ENCODE measurements around the gene RPP30. TPM values are rescaled to one million over a fixed set of nuclear protein-coding genes. Genes with fewer than 3 reads are reported as not detected.

Gene RPP30
- total RNA-seq: 85.6 TPM

DNA sequence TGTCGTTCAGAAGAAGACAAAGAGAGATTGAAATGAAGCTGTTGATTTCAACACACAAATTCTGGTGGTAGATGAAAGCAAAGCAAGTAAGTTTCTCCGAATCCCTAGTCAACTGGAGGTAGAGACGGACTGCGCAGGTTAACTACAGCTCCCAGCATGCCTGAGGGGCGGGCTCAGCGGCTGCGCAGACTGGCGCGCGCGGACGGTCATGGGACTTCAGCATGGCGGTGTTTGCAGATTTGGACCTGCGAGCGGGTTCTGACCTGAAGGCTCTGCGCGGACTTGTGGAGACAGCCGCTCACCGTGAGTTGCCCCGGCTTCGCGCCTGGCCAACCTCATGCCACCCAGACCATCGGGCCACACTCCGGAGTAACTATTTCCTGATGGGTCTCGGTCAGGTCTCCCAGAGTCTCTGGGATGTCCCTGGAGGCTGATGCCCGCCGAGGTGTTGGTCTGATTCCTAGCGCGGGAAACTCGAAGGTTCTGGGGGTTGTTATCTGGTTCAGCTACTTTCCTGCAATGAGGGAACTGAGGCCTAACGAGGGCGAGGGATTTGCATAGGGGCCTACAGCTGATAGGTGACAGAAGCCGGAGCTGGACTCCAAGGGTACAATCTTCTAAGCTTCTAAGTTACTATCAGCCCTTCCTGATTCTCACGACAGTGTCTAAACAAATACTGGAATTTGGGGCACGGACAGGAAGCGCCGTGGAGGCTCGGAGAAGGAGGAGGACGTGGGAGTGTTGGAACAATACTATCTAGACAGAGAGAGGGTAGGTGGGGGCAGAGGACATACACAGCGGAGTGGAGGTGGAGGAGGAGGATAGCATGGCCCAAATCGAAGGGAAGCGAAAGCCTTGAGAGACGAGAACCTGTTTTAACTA lies at the start of gene RPP30:
TSS of gene RPP30 (plus strand) at position 209 of the 882 bp plus-strand sequence. CDS start at position 222, 13 bp downstream.
- peak; percentile 85 for DNase-seq

DNA sequence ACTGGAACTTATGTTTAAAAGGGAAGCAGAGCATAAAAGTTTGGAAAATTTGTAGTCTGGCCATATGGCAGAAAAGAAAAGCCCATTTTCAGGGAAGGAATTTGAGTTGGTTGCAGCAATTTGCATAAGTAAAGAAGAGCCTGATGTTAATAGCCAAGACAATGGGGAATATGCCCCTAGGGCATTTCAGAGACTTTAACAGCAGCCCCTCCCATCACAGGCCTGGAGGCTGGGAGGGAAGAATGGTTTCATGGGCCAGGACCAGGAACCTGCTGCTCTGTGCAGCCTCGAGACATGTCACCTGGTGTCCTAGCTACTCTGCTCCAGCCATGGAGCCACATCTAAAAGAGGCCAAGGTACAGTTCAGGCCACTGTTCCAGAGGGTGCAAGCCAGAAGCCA lies 49.3 kb upstream of the RPP30 start:
- no peak for DNase-seq

DNA sequence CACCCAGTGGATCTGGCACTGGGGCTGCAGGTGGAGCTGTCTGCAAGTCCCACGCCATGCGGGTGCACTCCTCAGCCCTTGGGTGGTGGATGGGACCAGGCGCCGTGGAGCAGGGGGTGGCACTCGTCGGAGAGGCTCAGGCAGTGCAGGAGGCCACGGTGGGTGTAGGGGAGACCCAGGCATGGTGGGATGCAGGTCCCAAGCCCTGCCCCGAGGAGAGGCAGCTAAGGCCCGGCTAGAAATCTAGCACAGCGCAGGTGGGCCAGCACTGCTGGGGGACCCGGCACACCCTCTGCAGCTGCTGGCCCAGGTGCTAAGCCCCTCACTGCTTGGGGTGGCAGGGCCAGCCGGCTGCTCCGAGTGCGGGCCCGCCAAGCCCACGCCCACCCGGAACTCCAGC lies 39.7 kb upstream of the RPP30 start:
- DNase-seq: no peak

DNA sequence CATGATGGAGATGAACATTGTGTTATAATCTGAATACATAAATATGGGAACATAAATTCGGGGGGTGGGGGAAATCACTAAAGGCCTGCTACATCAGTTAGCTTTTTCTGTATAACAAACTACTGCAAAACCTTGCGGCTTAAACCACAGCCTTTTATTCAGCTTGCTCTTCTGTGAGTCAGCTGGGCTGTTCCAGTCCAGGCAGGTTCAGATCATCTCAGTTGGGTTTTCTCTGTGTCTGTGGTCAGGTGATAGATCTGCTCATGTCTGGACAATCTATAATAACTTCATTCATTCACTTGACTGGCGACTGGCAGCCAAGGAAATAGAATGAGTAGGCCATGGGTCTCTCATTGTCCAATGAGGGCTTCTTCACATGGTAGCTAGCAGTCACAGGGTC lies 37.4 kb upstream of the RPP30 start:
- no peak for DNase-seq

DNA sequence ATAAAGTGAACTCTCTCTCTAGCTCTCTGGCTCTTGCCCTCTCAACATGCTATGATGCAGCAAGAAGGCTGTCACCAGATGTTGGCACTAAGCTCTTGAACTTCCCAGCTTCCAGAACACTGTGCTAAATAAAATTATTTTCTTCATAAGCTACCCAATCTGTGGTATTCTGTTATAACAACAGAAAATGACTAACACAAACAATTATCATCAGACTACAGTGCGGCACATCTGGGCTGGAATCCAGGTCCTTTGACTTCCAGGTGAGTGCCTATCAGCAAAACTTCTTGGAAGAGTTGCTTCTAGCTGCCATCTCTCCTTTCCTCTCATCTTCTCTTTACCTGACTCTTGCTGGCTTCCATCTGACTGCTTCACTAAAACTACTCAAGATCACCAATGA lies 34.3 kb upstream of the RPP30 start:
- no peak for DNase-seq

DNA sequence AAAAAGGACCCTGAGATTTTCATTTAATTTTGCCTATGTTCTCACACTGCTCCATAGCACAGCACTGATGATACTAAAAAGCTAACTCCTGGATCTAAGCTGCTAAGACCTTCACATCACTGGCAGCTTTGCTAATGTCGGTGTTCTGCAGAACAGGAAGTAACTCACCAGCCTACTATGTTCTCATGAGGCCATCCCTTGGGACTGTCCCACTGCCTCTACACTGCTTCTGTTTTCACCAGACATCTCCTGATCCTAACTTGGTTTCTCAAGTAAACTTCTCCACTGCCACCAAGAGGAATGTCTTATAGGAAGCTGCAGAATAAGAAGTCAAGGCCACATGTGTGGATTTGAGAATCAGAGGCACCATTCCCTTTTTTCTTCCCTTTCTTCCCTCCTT lies 29.0 kb upstream of the RPP30 start:
- DNase-seq: no peak

DNA sequence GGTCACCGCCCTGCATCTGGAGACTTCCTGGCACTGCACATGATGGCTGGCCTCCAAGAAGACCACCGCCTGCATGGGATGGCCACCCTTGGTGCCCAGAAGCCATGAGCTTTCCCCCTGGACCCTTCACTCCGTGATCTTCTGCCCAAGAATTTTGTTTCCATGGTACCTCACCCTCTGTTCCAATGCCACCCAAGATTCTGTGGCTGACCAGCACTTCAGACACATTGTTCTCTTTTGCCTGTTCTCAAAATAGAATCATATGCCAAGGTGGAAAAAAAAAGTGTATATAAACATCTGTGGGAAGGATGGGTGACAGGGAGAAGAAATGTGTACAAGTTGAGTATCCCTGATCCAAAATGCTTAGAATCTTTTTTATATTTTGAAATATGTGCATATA lies 26.0 kb upstream of the RPP30 start:
- no peak for DNase-seq

DNA sequence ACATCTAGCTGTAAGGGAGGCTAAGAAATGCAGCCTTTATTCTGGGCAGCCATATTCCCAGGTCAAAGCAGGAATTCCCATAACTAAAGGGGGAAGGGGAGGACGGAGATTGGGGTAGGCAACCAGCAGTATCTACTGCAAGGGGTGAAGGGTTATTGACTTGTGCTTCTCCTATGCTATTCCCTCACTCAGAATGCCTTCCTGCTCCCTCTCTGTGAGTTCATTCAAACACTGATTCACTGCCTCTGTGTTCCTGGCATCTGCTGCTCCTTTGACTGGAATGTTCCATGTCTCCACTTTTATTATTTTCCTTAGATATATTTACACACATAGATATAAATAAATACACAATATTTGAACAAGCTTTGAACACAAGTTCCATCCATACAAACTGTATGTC lies 25.0 kb upstream of the RPP30 start:
- DNase-seq: no peak

DNA sequence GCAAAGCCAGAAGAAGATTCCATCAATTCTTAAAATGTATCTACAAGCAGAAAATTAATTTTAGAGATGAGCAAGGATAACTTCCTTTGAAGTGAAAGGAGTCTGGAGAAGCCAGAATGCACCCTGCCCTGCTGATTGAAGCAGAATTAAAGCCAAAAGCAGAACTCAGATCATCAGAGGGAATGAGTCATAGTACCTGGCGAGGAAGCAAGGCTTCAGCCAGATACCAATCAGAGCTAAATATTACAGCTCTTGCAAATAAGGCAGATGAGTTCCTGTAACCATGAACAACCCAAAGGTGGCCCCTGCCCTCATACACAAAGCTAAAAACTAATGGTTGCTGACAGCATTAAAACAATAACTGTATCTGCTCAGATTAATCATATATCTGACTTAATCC lies 24.3 kb upstream of the RPP30 start:
- DNase-seq: no peak

DNA sequence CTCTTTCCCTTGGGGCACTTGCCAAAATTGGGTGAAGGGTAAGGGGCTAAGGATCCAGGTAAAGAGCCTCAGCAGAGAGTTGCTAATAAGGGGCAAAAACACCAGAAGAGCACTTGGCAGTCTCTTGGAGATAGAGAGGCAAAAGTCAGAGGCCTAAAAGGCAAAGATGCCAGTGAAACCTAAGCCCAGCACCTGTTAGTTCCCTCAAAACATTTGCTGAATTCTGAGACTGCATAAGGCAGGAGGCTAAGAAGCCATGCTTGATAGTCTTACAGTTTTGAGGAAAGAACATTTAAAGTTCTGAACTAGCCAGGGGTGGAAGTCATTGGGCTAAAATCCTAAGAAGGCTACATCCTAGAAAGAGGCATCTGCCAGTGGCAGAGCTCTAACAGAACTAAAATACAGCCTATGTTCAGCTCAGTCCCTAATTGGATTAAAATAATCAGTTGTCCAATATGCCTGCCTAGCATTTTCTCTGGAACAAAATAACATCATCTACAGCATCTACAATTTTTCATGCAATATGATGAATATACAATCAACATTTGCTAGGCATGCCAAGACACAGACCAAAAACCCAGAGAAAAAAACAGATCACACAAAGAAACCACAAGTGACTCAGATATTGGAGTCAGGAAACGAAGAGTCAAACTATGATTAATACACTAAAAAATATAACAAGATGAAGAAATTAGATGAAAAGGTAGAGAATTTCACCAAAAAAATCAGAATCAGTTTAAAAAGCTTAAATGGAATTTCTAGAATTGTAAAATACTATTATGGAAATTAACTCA lies 21.6 kb upstream of the RPP30 start:
- DNase-seq: no peak

DNA sequence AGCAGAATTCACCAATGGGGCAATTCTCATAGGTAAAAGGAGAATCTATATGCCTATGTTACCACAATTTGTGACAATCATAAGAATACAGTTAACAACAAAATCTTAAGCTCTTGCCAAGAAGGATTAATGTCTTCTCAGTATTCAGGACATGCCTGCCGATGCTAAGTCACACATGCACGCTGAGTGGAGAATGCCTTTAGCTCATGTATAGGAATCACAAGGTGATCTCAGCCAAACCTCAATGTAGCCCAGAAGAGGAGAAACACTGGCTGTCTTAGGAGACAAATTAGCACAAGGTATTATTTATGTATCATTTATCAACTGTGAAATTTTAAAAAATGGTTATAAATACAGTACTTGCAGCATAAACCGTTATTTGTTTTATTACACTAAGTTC lies 16.6 kb upstream of the RPP30 start:
- no peak for DNase-seq

DNA sequence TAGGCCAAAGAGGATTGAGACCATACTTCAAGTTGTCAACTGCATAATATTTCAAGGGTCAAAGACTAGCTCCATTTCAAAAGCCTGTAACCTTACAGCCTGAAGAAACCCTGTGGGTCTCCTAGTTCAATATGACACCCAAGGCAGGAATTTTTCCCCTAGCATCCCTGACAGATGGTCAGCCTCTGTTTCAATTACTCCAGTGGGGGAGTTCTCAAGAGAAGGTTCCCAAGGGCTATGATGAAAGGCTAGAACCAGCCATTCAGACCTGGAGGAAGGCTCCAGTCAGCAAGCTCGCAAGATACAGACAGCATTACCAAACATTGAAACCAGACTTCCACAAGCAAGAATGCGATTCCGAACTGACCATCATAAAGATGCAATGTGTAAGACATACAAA lies 15.5 kb upstream of the RPP30 start:
- DNase-seq: no peak

DNA sequence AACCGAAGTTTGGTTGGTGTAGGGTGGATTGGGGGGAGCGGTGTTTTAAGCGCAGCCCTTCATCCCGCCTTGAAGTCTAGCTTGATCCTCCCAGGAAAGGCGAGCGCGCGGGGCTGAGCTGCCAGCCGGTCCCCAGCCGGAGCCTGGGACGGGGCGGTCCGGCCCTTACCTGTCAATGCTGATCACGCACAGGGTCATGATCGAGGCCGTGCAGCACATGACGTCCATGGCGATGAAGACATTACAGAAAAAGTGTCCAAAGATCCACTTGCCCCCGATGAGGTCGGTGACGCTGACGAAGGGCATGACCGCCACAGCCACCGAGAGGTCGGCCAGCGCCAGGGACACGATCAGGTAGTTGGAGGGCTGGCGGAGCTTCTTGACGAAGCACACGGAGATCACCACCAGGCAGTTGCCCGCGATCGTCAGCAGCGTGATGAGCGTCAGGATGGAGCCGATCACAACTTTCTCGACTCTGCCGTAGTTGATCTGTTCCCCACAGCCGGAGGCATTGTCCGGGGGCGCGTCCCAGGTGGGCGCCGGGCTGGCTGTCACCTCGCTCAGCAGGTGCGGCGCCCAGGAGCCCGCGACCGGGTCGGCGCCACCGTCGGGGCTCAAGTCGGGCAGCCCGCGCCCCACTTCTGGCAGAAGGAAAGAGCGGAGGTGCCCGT lies 14.7 kb upstream of the RPP30 start:
- no peak for DNase-seq

DNA sequence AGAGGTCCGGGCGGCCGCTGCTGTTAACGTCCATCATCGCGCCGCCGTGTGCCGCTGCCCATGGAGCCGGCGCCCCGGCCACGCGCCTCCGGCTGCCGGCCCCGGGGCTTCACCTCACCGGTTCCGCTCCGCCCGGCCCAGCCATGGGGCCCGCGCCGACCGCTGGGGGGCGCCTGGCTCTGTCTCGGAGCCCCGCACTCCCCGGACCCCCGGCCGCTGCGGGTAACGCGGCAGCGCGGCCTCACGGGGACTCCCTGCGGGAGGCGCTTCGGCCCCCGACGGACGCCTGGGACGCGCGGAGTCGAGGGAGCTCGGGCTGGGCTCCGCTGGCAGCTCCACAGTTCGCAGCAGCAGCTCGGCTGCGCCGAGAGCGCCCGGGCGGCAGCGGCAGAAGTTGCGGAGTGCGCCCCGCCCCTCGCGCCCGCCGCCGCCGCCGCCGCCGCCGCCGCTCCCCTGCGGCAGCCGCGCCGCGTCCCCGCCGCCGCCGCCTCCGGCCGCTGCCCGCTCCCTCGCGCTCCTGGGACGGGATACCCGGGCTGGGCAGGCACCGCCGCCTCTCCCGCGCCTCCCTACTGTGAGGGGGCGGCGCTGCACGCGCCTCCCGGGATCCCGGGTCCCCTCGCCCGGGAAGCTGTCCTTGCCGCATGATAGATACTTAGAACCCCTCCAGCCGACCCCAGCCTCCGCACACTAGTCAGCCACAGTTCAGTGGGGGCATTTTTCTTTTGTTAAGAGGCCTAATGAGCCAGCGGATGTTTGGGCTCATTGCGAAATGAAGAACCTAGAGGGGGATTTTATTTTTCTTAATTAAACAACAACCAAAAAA lies 13.9 kb upstream of the RPP30 start, which contains the start of gene HTR7:
TSS of gene HTR7 (minus strand) at position 405 of the 826 bp plus-strand sequence. CDS start at position 37, 368 bp downstream.
- peak; percentile 34 for DNase-seq

DNA sequence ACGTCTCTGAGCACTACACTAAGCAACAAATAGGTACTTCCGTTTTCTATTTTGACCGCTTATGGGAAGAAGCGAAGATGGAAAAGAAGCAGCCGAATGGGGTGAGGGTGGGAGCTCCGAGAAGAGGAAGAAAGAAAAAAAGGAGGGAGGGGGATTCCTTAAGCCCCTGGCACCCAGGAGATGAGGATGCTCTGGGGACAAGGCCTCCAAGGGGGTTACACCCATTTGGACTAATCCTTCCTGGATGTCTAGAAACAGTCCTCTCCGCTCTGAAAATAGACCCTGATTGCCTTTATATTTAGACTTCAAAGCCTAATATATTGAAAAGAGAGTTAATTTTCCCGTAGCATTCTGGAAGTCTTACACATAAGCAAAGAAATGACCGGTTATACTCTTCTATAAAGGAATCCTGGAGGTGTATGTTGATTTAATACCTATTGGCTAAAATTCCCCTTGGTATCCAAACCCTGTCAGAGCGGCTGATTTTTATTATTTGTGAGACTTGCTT lies 13.3 kb upstream of the RPP30 start:
- no peak for DNase-seq

DNA sequence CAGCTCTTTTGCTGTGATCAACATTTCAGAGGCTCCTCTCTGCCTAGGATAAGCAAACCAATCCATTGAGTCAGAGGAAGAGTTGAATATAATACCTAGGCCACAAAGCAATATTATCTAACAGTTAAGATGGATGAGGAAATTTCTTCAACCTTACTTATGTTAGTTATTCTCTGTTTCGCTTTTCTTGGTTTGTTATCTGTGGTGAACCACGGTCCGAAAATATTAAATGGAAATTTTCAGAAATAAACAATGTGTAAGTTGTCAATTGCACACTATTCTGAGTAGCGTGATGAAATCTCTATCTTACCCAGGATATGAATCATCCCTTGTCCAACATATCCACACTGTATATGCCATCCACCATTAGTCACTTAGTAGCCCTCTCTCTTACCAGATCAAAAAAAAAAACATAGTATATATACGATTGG lies 12.4 kb upstream of the RPP30 start:
- no peak for DNase-seq

DNA sequence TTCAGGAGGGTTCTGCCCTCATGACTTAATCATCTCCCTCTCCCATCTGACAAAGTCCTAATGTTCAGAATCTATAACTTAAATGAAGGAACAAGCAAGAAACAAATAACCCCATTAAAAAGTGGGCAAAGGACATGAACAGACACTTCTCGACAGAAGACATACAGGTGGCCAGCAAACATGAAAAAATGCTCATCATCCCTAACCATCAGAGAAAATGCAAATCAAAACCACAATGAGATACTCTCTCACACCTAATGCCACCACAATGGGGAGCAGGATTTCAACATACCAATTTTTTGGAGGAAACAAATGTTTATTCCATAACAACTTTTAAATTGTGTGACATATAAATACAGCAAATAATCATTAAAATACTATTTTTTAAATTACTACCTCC lies 11.0 kb upstream of the RPP30 start:
- no peak for DNase-seq

DNA sequence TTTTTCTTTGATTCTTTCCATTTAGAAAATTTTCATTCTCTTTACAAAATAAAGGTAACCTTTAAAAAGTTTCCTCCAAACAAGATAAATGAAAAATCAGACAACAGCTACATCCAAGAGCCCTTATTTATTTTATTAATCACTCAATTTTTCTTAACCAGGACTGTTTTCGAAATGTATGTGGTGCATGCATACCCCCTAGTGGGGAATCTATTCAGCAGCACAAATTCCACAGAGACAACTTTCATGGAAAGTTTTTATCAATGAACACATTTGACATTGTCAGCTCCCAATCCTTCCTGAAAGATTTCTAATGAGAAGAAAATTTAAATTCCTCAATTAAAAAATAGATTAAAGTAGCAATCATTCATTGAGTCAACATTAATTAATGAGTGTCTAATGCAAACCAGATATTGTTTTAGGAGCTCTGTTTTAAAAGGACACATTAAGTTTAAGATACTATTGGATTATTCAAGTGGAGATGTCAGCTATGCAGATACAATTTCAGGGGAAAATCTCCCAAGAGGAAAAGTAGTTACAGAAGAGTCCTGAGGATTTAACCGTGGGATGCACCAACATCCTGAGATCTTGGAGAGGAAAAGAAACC lies 8.8 kb upstream of the RPP30 start:
- DNase-seq: no peak

DNA sequence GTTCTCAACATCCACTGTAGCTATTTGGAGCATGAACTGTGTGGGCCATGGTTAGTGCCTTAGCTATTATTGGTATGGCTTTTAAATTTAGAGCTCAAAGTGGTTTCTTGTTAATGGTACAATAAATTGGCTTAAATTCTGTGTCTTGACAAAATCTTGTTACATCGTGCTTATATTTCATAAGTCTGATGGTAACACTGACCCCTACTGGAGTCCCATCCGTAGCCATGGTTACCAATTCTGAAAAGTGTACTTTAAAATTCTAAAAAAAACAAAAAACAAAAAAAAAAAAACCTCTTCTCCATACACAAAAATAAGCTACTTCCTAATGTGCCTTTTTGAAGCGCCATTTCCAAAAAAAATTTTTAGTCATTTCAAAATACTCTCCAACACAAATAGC lies 6.4 kb upstream of the RPP30 start:
- no peak for DNase-seq

DNA sequence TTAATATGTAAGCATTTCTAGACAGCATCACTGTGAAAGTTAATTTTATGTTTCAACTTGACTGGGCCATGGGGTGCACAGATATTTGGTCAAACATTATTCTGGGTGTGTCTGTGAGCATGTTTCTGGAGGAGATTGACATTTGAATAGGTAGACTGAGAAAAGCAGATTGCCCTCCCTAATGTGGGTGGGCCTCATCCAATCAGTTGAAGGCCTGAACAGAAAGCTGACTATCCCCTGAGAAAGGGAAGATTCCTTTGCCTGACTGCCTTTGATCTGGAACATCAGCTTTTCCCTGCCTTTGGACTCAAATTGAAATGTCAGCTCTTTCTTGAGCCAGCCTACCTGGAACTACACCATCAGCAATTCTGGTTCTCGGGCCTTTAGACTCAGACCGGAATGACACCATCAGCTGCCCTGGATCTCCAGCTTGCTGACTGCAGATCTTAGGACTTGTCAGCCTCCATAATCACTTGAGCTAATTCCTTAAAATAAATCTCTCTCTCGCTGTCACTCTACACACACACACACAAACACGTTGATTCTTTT lies 5.7 kb upstream of the RPP30 start:
- no peak for DNase-seq

DNA sequence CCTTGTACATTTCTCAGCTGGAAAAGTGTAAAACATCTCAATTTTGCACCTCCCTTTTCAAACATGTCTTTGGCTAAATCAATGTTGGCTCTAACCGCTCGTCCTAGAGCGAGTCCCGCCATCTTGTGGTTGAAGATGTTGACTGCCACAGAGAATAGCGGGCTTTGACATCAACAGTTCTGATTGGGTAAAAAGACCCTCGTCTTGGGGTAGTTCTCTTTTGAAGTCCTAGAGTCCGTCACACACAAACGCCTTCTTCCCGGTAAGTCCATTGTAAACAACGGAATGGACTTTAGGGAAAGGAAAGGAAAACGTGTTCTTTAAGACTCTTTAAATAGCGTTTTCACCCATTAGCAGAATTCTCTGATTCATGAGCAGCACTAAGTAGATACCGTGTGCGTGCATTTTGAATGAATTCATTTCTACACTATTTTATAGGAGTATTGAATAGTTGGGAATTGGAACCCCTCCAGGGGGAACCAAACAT lies 452 bp upstream of the RPP30 start:
- peak; percentile 8 for DNase-seq
